AG04450 (cell line): ENCODE measurements around the gene TPM3. TPM values are rescaled to one million over a fixed set of nuclear protein-coding genes. Genes with fewer than 3 reads are reported as not detected.

Experiments used
- CTCF ChIA-PET: fragments of 300-600, 350-600 bp; formaldehyde crosslinking; extraction: SDS; loops from one replicate; lab custom pipeline; 2022; ENCODE audit warnings: antibody characterized with exemption, inconsistent platforms; lab: Charles Lee
- POLR2A ChIA-PET: fragments of 350-600 bp; formaldehyde crosslinking; extraction: SDS; loops from one replicate; lab custom pipeline; 2021; ENCODE audit warnings: antibody characterized with exemption, inconsistent platforms; lab: Yijun Ruan, JAX
- DNase-seq: peaks from one replicate; pipeline ENCODE4 v3.0.0-alpha.2; 2011; ENCODE audit warnings: low read depth, low spot score
- H3K27ac ChIP-seq: one replicate; pipeline ENCODE4 v1.5.1; 2012; ENCODE audit warnings: low read depth, low read length, control low read depth
- H3K27me3 ChIP-seq: one replicate; pipeline ENCODE4 v1.6.0; 2012; ENCODE audit warnings: low read length; ENCODE audit not compliant: control insufficient read depth, insufficient read depth
- H3K4me3 ChIP-seq: 2 replicates; pipeline ENCODE4 v1.5.1; 2011; ENCODE audit warnings: mild to moderate bottlenecking, low read depth, low read length, control low read depth
- H3K9me3 ChIP-seq: 2 replicates; pipeline ENCODE4 v1.5.1; 2012; ENCODE audit warnings: low read length; ENCODE audit not compliant: control insufficient read depth, insufficient read depth
- CTCF ChIP-seq: IDR thresholded peaks from 2 replicates; pipeline ENCODE4 v1.5.1; 2011; ENCODE audit warnings: low read depth, low read length, control low read depth, inconsistent platforms
- polyA plus RNA-seq: library from polyadenylated mRNA; depleted of rRNA; stranded (reverse); fragments of >200 nt; gene quantifications from 2 replicates; pipeline ENCODE4 v1.2.3, GENCODE V29; 2011

Gene TPM3
- polyA plus RNA-seq, 1 experiment: 565 TPM

GRCh38 chr1:154183046-154183915 is 8.6 kb downstream of the TPM3 start:
- Histone ChIP-seq H3K9me3 (peaks cover 3% of the 10 kb centered on the region; the same call in 1 of the 2 replicates), H3K4me3 (peak overlapping the region; percentile 99), H3K27me3 (no peaks in the 10 kb centered on the region), H3K27ac (peak overlapping the region; percentile 84)
- no peak for TF ChIP-seq CTCF
- POLR2A ChIA-PET: interaction anchor here (0.7 to 1.6 kb wide), 3 partner anchors 37 to 193 kb away, joined by 4 to 11 read pairs (median 5); partner anchors contain the start of gene RPS27
- DNase-seq: peak; percentile 79
- CTCF ChIA-PET: interaction anchor here (0.9 kb wide), 1 partner anchor 16 kb away, joined by 8 read pairs; no protein-coding TSS in a partner anchor

- Histone ChIP-seq H3K4me3 (peak overlapping the region; percentile 99), H3K9me3 (peaks cover 3% of the 10 kb centered on the region; the same call in 1 of the 2 replicates), H3K27ac (peak overlapping the region; percentile 84), H3K27me3 (no peaks in the 10 kb centered on the region)
- TF ChIP-seq CTCF: no peak
- peak; percentile 42 for DNase-seq
- CTCF ChIA-PET: interaction anchor here (0.6 kb wide), 1 partner anchor 505 kb away, joined by 4 read pairs; no protein-coding TSS in a partner anchor
- POLR2A ChIA-PET: interaction anchor here (0.7 to 1.6 kb wide), 5 partner anchors 11 to 192 kb away, joined by 3 to 11 read pairs (median 4); partner anchors contain the start of genes NUP210L and RPS27
These were observed 9.4 kb downstream of the TPM3 start for GRCh38 chr1:154182344-154183045.

GRCh38 chr1:154181944-154182343 is 10.0 kb downstream of the TPM3 start:
- no peak for TF ChIP-seq CTCF
- peak overlapping the region; percentile 84 for H3K27ac ChIP-seq
- H3K9me3 ChIP-seq: peaks cover 3% of the 10 kb centered on the region; the same call in 1 of the 2 replicates
- DNase-seq: no peak
- no peaks in the 10 kb centered on the region for H3K27me3 ChIP-seq
- CTCF ChIA-PET: interaction anchor here (0.6 kb wide), 1 partner anchor 505 kb away, joined by 4 read pairs; no protein-coding TSS in a partner anchor
- H3K4me3 ChIP-seq: peak overlapping the region; percentile 99
- POLR2A ChIA-PET: interaction anchor here (0.7 to 1.6 kb wide), 5 partner anchors 11 to 192 kb away, joined by 3 to 11 read pairs (median 4); partner anchors contain the start of genes NUP210L and RPS27

- no peak for DNase-seq
- POLR2A ChIA-PET: no interaction called here
- no peak for TF ChIP-seq CTCF
These were observed 11.8 kb downstream of the TPM3 start for GRCh38 chr1:154179946-154180687.

More at GRCh38 chr1:154179946-154180687, 11.8 kb downstream of the TPM3 start:
- CTCF ChIA-PET: interaction anchor here (0.9 kb wide), 1 partner anchor 91 kb away, joined by 3 read pairs; no protein-coding TSS in a partner anchor
- no peaks in the 10 kb centered on the region for H3K27me3 ChIP-seq
- peak overlapping the region; percentile 1 for H3K27ac ChIP-seq
- H3K4me3 ChIP-seq: peak overlapping the region; percentile 32
- H3K9me3 ChIP-seq: peaks cover 3% of the 10 kb centered on the region; the same call in 1 of the 2 replicates
